Activated CD8-positive, alpha-beta T cell treated with anti-CD3 and anti-CD28 coated beads, Interleukin-2, amount 10 ng/mL, durations not matched to agents 7 days and 5 days (primary cell): ENCODE measurements around the gene TMEM117. TPM values are rescaled to one million over a fixed set of nuclear protein-coding genes. Genes with fewer than 3 reads are reported as not detected.

ENCODE experiments used
- ATAC-seq: fragments of 150-1000 bp; cut with Tn5 transposase; one replicate; pipeline ENCODE4 v1.10.0; 2021; ENCODE audit warnings: moderate library complexity
- CTCF ChIA-PET: fragments of 350-600 bp; sonication (Branson Sonifier 250); formaldehyde crosslinking; loops from one replicate; lab custom pipeline; 2021; ENCODE audit warnings: antibody characterized with exemption; lab: Charles Lee
- POLR2A ChIA-PET: fragments of 350-600 bp; sonication (Branson Sonifier 250); formaldehyde crosslinking; loops from one replicate; lab custom pipeline; 2021; ENCODE audit warnings: antibody characterized with exemption; lab: Charles Lee
- DNase-seq: peaks from one replicate; pipeline ENCODE4 v3.0.0-alpha.2; 2020
- H3K27ac Mint-ChIP-seq: one replicate; pipeline ENCODE4 v1.8.0; 2021; ENCODE audit warnings: mild to moderate bottlenecking, mixed read lengths
- H3K27me3 Mint-ChIP-seq: one replicate; pipeline ENCODE4 v1.8.0; 2021; ENCODE audit warnings: low read depth, mixed read lengths
- H3K36me3 Mint-ChIP-seq: one replicate; pipeline ENCODE4 v1.8.0; 2021; ENCODE audit warnings: low read depth, mixed read lengths
- H3K4me1 Mint-ChIP-seq: one replicate; pipeline ENCODE4 v1.8.0; 2021; ENCODE audit warnings: low read depth, mixed read lengths
- H3K4me3 Mint-ChIP-seq: one replicate; pipeline ENCODE4 v1.8.0; 2021; ENCODE audit warnings: mild to moderate bottlenecking, mixed read lengths
- H3K9me3 Mint-ChIP-seq: one replicate; pipeline ENCODE4 v1.8.0; 2022; ENCODE audit warnings: mixed read lengths; ENCODE audit not compliant: insufficient read depth
- total RNA-seq, 2 experiments: library from RNA; stranded (reverse); gene quantifications; one replicate each; pipeline ENCODE4 v1.2.3, GENCODE V29; 2021

Gene TMEM117
- total RNA-seq, 2 experiments from 2014 or later, result 0.24 to 0.86 TPM

GRCh38 chr12:44063671-44064070, 227.8 kb downstream of the TMEM117 start:
- DNase-seq (no peak), ATAC-seq (no peak)
- Mint-ChIP-seq H3K27me3 (no peaks in the 10 kb centered on the region), H3K9me3 (no peaks in the 10 kb centered on the region), H3K4me3 (no peak overlapping the region), H3K4me1 (no peaks in the 10 kb centered on the region), H3K36me3 (no peaks in the 10 kb centered on the region), H3K27ac (no peak overlapping the region)
- ChIA-PET POLR2A (no interaction called here), CTCF (no interaction called here)

GRCh38 chr12:44076871-44077270, 241.0 kb downstream of the TMEM117 start:
- Mint-ChIP-seq H3K4me1 (no peaks in the 10 kb centered on the region), H3K4me3 (no peak overlapping the region), H3K27ac (no peak overlapping the region), H3K36me3 (no peaks in the 10 kb centered on the region), H3K27me3 (no peaks in the 10 kb centered on the region), H3K9me3 (peaks cover 3% of the 10 kb centered on the region)
- no peak for DNase-seq
- CTCF ChIA-PET, result no interaction called here
- ATAC-seq, result no peak
- POLR2A ChIA-PET, result no interaction called here

GRCh38 chr12:44077294-44077693, 241.4 kb downstream of the TMEM117 start:
- CTCF ChIA-PET, result no interaction called here
- H3K27ac Mint-ChIP-seq, result no peak overlapping the region

GRCh38 chr12:44078273-44078672, 242.4 kb downstream of the TMEM117 start:
- DNase-seq (no peak), ATAC-seq (no peak)
- POLR2A ChIA-PET, result no interaction called here
- Mint-ChIP-seq H3K27ac (no peak overlapping the region), H3K27me3 (no peaks in the 10 kb centered on the region), H3K4me3 (no peak overlapping the region), H3K36me3 (no peaks in the 10 kb centered on the region), H3K9me3 (peaks cover 3% of the 10 kb centered on the region), H3K4me1 (no peaks in the 10 kb centered on the region)
- CTCF ChIA-PET, result no interaction called here

More at GRCh38 chr12:44077294-44077693, 241.4 kb downstream of the TMEM117 start:
- POLR2A ChIA-PET, result no interaction called here
- peaks cover 3% of the 10 kb centered on the region for H3K9me3 Mint-ChIP-seq
- DNase-seq (no peak), ATAC-seq (no peak)
- no peaks in the 10 kb centered on the region for H3K36me3 Mint-ChIP-seq
- H3K4me3 Mint-ChIP-seq, result no peak overlapping the region
- no peaks in the 10 kb centered on the region for H3K4me1 Mint-ChIP-seq
- no peaks in the 10 kb centered on the region for H3K27me3 Mint-ChIP-seq

- Mint-ChIP-seq H3K4me3 (no peak overlapping the region), H3K27ac (no peak overlapping the region), H3K27me3 (no peaks in the 10 kb centered on the region), H3K4me1 (no peaks in the 10 kb centered on the region), H3K36me3 (no peaks in the 10 kb centered on the region), H3K9me3 (no peaks in the 10 kb centered on the region)
- ChIA-PET POLR2A (no interaction called here), CTCF (no interaction called here)
- DNase-seq, result no peak
- no peak for ATAC-seq
These were observed 252.8 kb downstream of the TMEM117 start for GRCh38 chr12:44088647-44089046.

- H3K36me3 Mint-ChIP-seq, result no peaks in the 10 kb centered on the region
- CTCF ChIA-PET, result no interaction called here
- no peak for DNase-seq
- no peak for ATAC-seq
- no peaks in the 10 kb centered on the region for H3K9me3 Mint-ChIP-seq
- no peak overlapping the region for H3K4me3 Mint-ChIP-seq
- H3K4me1 Mint-ChIP-seq, result no peaks in the 10 kb centered on the region
- POLR2A ChIA-PET, result no interaction called here
- H3K27ac Mint-ChIP-seq, result no peak overlapping the region
- H3K27me3 Mint-ChIP-seq, result no peaks in the 10 kb centered on the region
These were observed 256.2 kb downstream of the TMEM117 start for GRCh38 chr12:44091948-44092606.

- Mint-ChIP-seq H3K4me3 (no peak overlapping the region), H3K9me3 (no peaks in the 10 kb centered on the region), H3K4me1 (no peaks in the 10 kb centered on the region), H3K27me3 (no peaks in the 10 kb centered on the region), H3K27ac (no peak overlapping the region), H3K36me3 (no peaks in the 10 kb centered on the region)
- ATAC-seq, result no peak
- no peak for DNase-seq
- CTCF ChIA-PET, result no interaction called here
- POLR2A ChIA-PET, result no interaction called here
These were observed 262.9 kb downstream of the TMEM117 start for GRCh38 chr12:44098786-44099185.

- DNase-seq (no peak), ATAC-seq (no peak)
- Mint-ChIP-seq H3K27ac (no peak overlapping the region), H3K27me3 (no peaks in the 10 kb centered on the region), H3K4me3 (no peak overlapping the region), H3K36me3 (no peaks in the 10 kb centered on the region), H3K4me1 (no peaks in the 10 kb centered on the region), H3K9me3 (no peaks in the 10 kb centered on the region)
- CTCF ChIA-PET, result no interaction called here
- POLR2A ChIA-PET, result no interaction called here
These were observed 263.6 kb downstream of the TMEM117 start for GRCh38 chr12:44099486-44099885.

- H3K9me3 Mint-ChIP-seq, result no peaks in the 10 kb centered on the region
- no peak overlapping the region for H3K4me3 Mint-ChIP-seq
- H3K27ac Mint-ChIP-seq, result no peak overlapping the region
- CTCF ChIA-PET, result no interaction called here
- no peaks in the 10 kb centered on the region for H3K27me3 Mint-ChIP-seq
- POLR2A ChIA-PET, result no interaction called here
- no peaks in the 10 kb centered on the region for H3K4me1 Mint-ChIP-seq
- no peak for DNase-seq
- no peaks in the 10 kb centered on the region for H3K36me3 Mint-ChIP-seq
- no peak for ATAC-seq
These were observed 264.4 kb downstream of the TMEM117 start for GRCh38 chr12:44100264-44100663.

GRCh38 chr12:44101475-44101874, 265.6 kb downstream of the TMEM117 start:
- no peaks in the 10 kb centered on the region for H3K27me3 Mint-ChIP-seq
- no peak for ATAC-seq
- ChIA-PET POLR2A (no interaction called here), CTCF (no interaction called here)
- H3K9me3 Mint-ChIP-seq, result no peaks in the 10 kb centered on the region
- no peak for DNase-seq
- no peak overlapping the region for H3K27ac Mint-ChIP-seq
- H3K4me3 Mint-ChIP-seq, result no peak overlapping the region
- no peaks in the 10 kb centered on the region for H3K4me1 Mint-ChIP-seq
- no peaks in the 10 kb centered on the region for H3K36me3 Mint-ChIP-seq

GRCh38 chr12:44114906-44115305, 279.0 kb downstream of the TMEM117 start:
- H3K27ac Mint-ChIP-seq, result no peak overlapping the region
- no peaks in the 10 kb centered on the region for H3K4me1 Mint-ChIP-seq
- no peak for DNase-seq
- no peaks in the 10 kb centered on the region for H3K36me3 Mint-ChIP-seq
- CTCF ChIA-PET, result no interaction called here
- H3K27me3 Mint-ChIP-seq, result no peaks in the 10 kb centered on the region
- no peaks in the 10 kb centered on the region for H3K9me3 Mint-ChIP-seq
- H3K4me3 Mint-ChIP-seq, result no peak overlapping the region
- POLR2A ChIA-PET, result no interaction called here
- no peak for ATAC-seq

GRCh38 chr12:44117337-44117736, 281.5 kb downstream of the TMEM117 start:
- DNase-seq (no peak), ATAC-seq (no peak)
- Mint-ChIP-seq H3K4me3 (no peak overlapping the region), H3K27ac (no peak overlapping the region), H3K9me3 (peaks cover 2% of the 10 kb centered on the region), H3K4me1 (no peaks in the 10 kb centered on the region), H3K27me3 (no peaks in the 10 kb centered on the region), H3K36me3 (no peaks in the 10 kb centered on the region)
- CTCF ChIA-PET, result interaction anchor here (1.0 kb wide), 1 partner anchor 831 kb away, joined by 3 read pairs; no protein-coding TSS in a partner anchor
- POLR2A ChIA-PET, result no interaction called here

- ATAC-seq (no peak), DNase-seq (no peak)
- Mint-ChIP-seq H3K36me3 (no peaks in the 10 kb centered on the region), H3K4me3 (no peak overlapping the region), H3K4me1 (no peaks in the 10 kb centered on the region), H3K9me3 (peaks cover 10% of the 10 kb centered on the region), H3K27ac (no peak overlapping the region), H3K27me3 (no peaks in the 10 kb centered on the region)
- ChIA-PET POLR2A (no interaction called here), CTCF (no interaction called here)
These were observed 283.1 kb downstream of the TMEM117 start for GRCh38 chr12:44118946-44119345.
